ENCODE measurements around the gene OSTM1.

OSTM1 gene

GRCh38 chr6:108117427-108118358 lies 43.2 kb upstream of the OSTM1 start:
- no peak overlapping the region for H2BK12ac ChIP-seq (ENCODE audit: low read length)
- H3K4me2 ChIP-seq (ENCODE audit: low read length), result peak overlapping the region; percentile 63
- H3K4me1 ChIP-seq (ENCODE audit: control insufficient read depth in 1 of 2, insufficient read depth in 2 of 2, low read length in 2 of 2), result peaks cover 20% of the 10 kb centered on the region in 2 experiments
- H2BK120ac ChIP-seq (ENCODE audit: insufficient read depth, low read length, poor library complexity), result no peak overlapping the region
- H2BK5ac ChIP-seq (ENCODE audit: low read depth, low read length, poor library complexity), result no peak overlapping the region
- no CpG with 5 or more reads among the region's 72 CpGs for WGBS (ENCODE audit: extremely low coverage, insufficient coverage, insufficient read length)
- H4K91ac ChIP-seq (ENCODE audit: low read depth, low read length), result no peak overlapping the region
- no peak overlapping the region for H4K12ac ChIP-seq (ENCODE audit: low read depth, low read length)
- H3K18ac ChIP-seq (ENCODE audit: low read length), result no peak overlapping the region
- no peaks in the 10 kb centered on the region for H3K79me1 ChIP-seq (ENCODE audit: low read length)
- no peak overlapping the region for H3K4ac ChIP-seq (ENCODE audit: low read depth, low read length)
- no peak overlapping the region for H3K27ac ChIP-seq (ENCODE audit: low read depth, low read length)
- no peak overlapping the region for H3K14ac ChIP-seq (ENCODE audit: low read length)
- H4K8ac ChIP-seq (ENCODE audit: low read depth, low read length), result no peak overlapping the region
- H3K9me3 ChIP-seq (ENCODE audit: insufficient read depth, low read depth, low read length), result peaks cover 8% of the 10 kb centered on the region
- H3K36me3 ChIP-seq (ENCODE audit: control insufficient read depth in 1 of 2, insufficient read depth in 2 of 2, low read length in 2 of 2), result no peaks in the 10 kb centered on the region
- H3K27me3 ChIP-seq (ENCODE audit: insufficient read depth, low read length), result peaks cover 75% of the 10 kb centered on the region
- H2AFZ ChIP-seq (ENCODE audit: insufficient read depth, low read length, poor library complexity), result no peak overlapping the region
- no peak overlapping the region for H3K4me3 ChIP-seq (ENCODE audit: low read depth, low read length)
- H2AK5ac ChIP-seq (ENCODE audit: low read length), result no peak overlapping the region
- no peak overlapping the region for H3K9ac ChIP-seq (ENCODE audit: low read length)
- DNase-seq, result peak in 1 of 2 donors; percentile 29
- H3K23ac ChIP-seq (ENCODE audit: low read length), result no peak overlapping the region
- H3K79me2 ChIP-seq (ENCODE audit: control insufficient read depth, insufficient read depth, low read length, poor library complexity), result no peaks in the 10 kb centered on the region

- H3K23ac ChIP-seq (ENCODE audit: low read length), result peak overlapping the region; percentile 33
- no peak overlapping the region for H4K91ac ChIP-seq (ENCODE audit: low read depth, low read length)
- H3K36me3 ChIP-seq (ENCODE audit: control insufficient read depth in 1 of 2, insufficient read depth in 2 of 2, low read length in 2 of 2), result no peaks in the 10 kb centered on the region
- H3K9me3 ChIP-seq (ENCODE audit: insufficient read depth, low read depth, low read length), result peaks cover 7% of the 10 kb centered on the region
- H3K4me3 ChIP-seq (ENCODE audit: low read depth, low read length), result no peak overlapping the region
- H3K27me3 ChIP-seq (ENCODE audit: insufficient read depth, low read length), result peaks cover 68% of the 10 kb centered on the region
- no CpG with 5 or more reads among the region's 46 CpGs for WGBS (ENCODE audit: extremely low coverage, insufficient coverage, insufficient read length)
- no peak overlapping the region for H3K18ac ChIP-seq (ENCODE audit: low read length)
- H3K79me1 ChIP-seq (ENCODE audit: low read length), result no peaks in the 10 kb centered on the region
- H2AK5ac ChIP-seq (ENCODE audit: low read length), result no peak overlapping the region
- peaks cover 20% of the 10 kb centered on the region in 2 experiments for H3K4me1 ChIP-seq (ENCODE audit: control insufficient read depth in 1 of 2, insufficient read depth in 2 of 2, low read length in 2 of 2)
- H3K4ac ChIP-seq (ENCODE audit: low read depth, low read length), result no peak overlapping the region
- H3K27ac ChIP-seq (ENCODE audit: low read depth, low read length), result no peak overlapping the region
- H3K14ac ChIP-seq (ENCODE audit: low read length), result no peak overlapping the region
- H3K9ac ChIP-seq (ENCODE audit: low read length), result no peak overlapping the region
- no peak for DNase-seq
- H2BK120ac ChIP-seq (ENCODE audit: insufficient read depth, low read length, poor library complexity), result no peak overlapping the region
- no peak overlapping the region for H2BK5ac ChIP-seq (ENCODE audit: low read depth, low read length, poor library complexity)
- no peak overlapping the region for H3K4me2 ChIP-seq (ENCODE audit: low read length)
- no peak overlapping the region for H2BK12ac ChIP-seq (ENCODE audit: low read length)
- no peak overlapping the region for H4K12ac ChIP-seq (ENCODE audit: low read depth, low read length)
- no peak overlapping the region for H2AFZ ChIP-seq (ENCODE audit: insufficient read depth, low read length, poor library complexity)
- H4K8ac ChIP-seq (ENCODE audit: low read depth, low read length), result no peak overlapping the region
- H3K79me2 ChIP-seq (ENCODE audit: control insufficient read depth, insufficient read depth, low read length, poor library complexity), result no peaks in the 10 kb centered on the region
Measured at GRCh38 chr6:108116546-108117426, 42.2 kb upstream of the OSTM1 start.

DNA sequence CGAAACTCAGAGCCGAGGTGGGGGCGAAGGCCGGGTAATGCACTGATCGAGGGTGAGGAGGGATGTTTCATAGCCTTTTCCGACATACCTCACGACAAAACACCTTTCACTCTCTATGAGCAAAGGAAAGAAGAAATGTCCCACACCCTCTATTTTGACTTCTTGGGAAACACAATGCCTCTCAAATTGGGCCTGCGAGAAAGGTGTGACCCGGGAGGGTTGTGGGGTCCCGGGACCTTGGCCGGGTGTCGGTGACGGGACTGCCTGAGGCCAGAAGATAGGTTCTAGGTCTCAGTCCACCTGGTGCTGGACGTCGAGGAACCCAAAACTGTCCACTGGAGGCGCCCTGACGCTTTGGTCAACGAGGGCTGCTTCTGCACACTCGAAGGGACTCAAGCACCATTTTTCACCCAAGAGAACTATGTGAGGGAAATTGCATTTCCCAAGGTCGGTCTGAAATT lies 41.1 kb upstream of the OSTM1 start:
- DNase-seq, result peak; percentile 49 to 78
- H3K9ac ChIP-seq (ENCODE audit: low read length), result no peak overlapping the region
- no peak overlapping the region for H4K12ac ChIP-seq (ENCODE audit: low read depth, low read length)
- peaks cover 3% of the 10 kb centered on the region for H3K9me3 ChIP-seq (ENCODE audit: insufficient read depth, low read depth, low read length)
- no peaks in the 10 kb centered on the region for H3K79me2 ChIP-seq (ENCODE audit: control insufficient read depth, insufficient read depth, low read length, poor library complexity)
- H3K79me1 ChIP-seq (ENCODE audit: low read length), result no peaks in the 10 kb centered on the region
- H4K8ac ChIP-seq (ENCODE audit: low read depth, low read length), result no peak overlapping the region
- no peak overlapping the region for H3K18ac ChIP-seq (ENCODE audit: low read length)
- H3K23ac ChIP-seq (ENCODE audit: low read length), result no peak overlapping the region
- whole genome bisulfite sequencing (ENCODE audit: extremely low coverage, insufficient coverage, insufficient read length), result no CpG with 5 or more reads among the region's 20 CpGs
- H3K14ac ChIP-seq (ENCODE audit: low read length), result no peak overlapping the region
- H3K36me3 ChIP-seq (ENCODE audit: control insufficient read depth in 1 of 2, insufficient read depth in 2 of 2, low read length in 2 of 2), result no peaks in the 10 kb centered on the region
- H3K4me2 ChIP-seq (ENCODE audit: low read length), result peak overlapping the region; percentile 77
- no peak overlapping the region for H2AK5ac ChIP-seq (ENCODE audit: low read length)
- H3K4me3 ChIP-seq (ENCODE audit: low read depth, low read length), result no peak overlapping the region
- no peak overlapping the region for H3K4ac ChIP-seq (ENCODE audit: low read depth, low read length)
- H2BK120ac ChIP-seq (ENCODE audit: insufficient read depth, low read length, poor library complexity), result no peak overlapping the region
- H3K27me3 ChIP-seq (ENCODE audit: insufficient read depth, low read length), result peaks cover 57% of the 10 kb centered on the region
- H2AFZ ChIP-seq (ENCODE audit: insufficient read depth, low read length, poor library complexity), result no peak overlapping the region
- H2BK5ac ChIP-seq (ENCODE audit: low read depth, low read length, poor library complexity), result no peak overlapping the region
- no peak overlapping the region for H3K27ac ChIP-seq (ENCODE audit: low read depth, low read length)
- H2BK12ac ChIP-seq (ENCODE audit: low read length), result no peak overlapping the region
- H4K91ac ChIP-seq (ENCODE audit: low read depth, low read length), result no peak overlapping the region
- H3K4me1 ChIP-seq (ENCODE audit: control insufficient read depth in 1 of 2, insufficient read depth in 2 of 2, low read length in 2 of 2), result peaks cover 20% of the 10 kb centered on the region in 2 experiments

DNA sequence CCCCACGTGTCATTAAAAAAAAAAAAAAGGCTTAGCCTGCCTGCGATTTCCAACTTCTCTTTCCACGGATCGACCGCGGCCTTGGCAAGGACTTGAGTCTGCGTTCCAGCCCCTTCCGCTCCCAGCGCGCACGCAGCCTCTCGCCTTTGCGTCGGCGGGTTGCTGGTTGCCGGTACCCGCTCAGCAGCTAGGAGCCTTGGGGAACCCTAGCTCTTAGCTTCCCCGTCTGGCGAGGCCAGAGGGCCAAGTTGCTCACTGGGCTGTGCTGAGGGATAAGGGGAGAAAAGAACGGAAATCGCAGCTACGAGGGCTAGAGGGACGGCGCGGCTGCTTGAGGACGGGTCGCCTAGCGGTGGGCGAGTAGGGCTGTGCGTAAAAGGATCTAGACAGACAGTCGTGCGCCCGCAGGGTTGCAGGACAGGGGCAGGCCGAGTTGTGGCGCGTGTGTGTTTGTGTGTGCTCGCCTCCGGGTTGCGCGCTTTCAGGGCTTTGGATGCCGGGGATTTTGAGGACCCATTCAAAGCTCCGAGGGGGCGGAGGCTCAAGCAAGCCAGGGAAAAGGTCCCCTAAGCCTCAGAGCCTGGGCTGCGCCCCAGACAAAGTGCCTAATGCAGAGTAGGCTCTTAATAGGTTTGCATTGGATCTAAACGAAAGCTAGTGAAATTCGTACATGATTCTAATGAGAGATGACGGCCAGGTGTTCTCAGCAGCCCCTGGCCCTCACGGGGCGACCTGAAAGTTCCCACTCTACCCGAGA lies 40.5 kb upstream of the OSTM1 start:
- peaks cover 3% of the 10 kb centered on the region for H3K9me3 ChIP-seq (ENCODE audit: insufficient read depth, low read depth, low read length)
- peak overlapping the region; percentile 22 for H4K8ac ChIP-seq (ENCODE audit: low read depth, low read length)
- H4K12ac ChIP-seq (ENCODE audit: low read depth, low read length), result no peak overlapping the region
- H3K36me3 ChIP-seq (ENCODE audit: control insufficient read depth in 1 of 2, insufficient read depth in 2 of 2, low read length in 2 of 2), result no peaks in the 10 kb centered on the region
- no peak overlapping the region for H3K4ac ChIP-seq (ENCODE audit: low read depth, low read length)
- no peak overlapping the region for H2AK5ac ChIP-seq (ENCODE audit: low read length)
- peaks cover 52% of the 10 kb centered on the region for H3K27me3 ChIP-seq (ENCODE audit: insufficient read depth, low read length)
- no peak overlapping the region for H3K27ac ChIP-seq (ENCODE audit: low read depth, low read length)
- no peaks in the 10 kb centered on the region for H3K79me1 ChIP-seq (ENCODE audit: low read length)
- H4K91ac ChIP-seq (ENCODE audit: low read depth, low read length), result no peak overlapping the region
- H3K4me2 ChIP-seq (ENCODE audit: low read length), result peak overlapping the region; percentile 77
- peaks cover 20% of the 10 kb centered on the region in 2 experiments for H3K4me1 ChIP-seq (ENCODE audit: control insufficient read depth in 1 of 2, insufficient read depth in 2 of 2, low read length in 2 of 2)
- H2AFZ ChIP-seq (ENCODE audit: insufficient read depth, low read length, poor library complexity), result peak overlapping the region; percentile 61
- no peaks in the 10 kb centered on the region for H3K79me2 ChIP-seq (ENCODE audit: control insufficient read depth, insufficient read depth, low read length, poor library complexity)
- no peak overlapping the region for H3K9ac ChIP-seq (ENCODE audit: low read length)
- H3K23ac ChIP-seq (ENCODE audit: low read length), result no peak overlapping the region
- no CpG with 5 or more reads among the region's 50 CpGs for WGBS (ENCODE audit: extremely low coverage, insufficient coverage, insufficient read length)
- peak overlapping the region; percentile 38 for H3K4me3 ChIP-seq (ENCODE audit: low read depth, low read length)
- no peak overlapping the region for H3K14ac ChIP-seq (ENCODE audit: low read length)
- H3K18ac ChIP-seq (ENCODE audit: low read length), result no peak overlapping the region
- no peak overlapping the region for H2BK120ac ChIP-seq (ENCODE audit: insufficient read depth, low read length, poor library complexity)
- DNase-seq, result peak; percentile 21 to 54
- H2BK12ac ChIP-seq (ENCODE audit: low read length), result no peak overlapping the region
- H2BK5ac ChIP-seq (ENCODE audit: low read depth, low read length, poor library complexity), result no peak overlapping the region
